B cell (primary cell): ENCODE data around the gene PAM16. TPM values are rescaled to one million over a fixed set of nuclear protein-coding genes. Genes with fewer than 3 reads are reported as not detected.

ENCODE experiments used
- ATAC-seq: fragments of 200-7000 bp; cut with Tn5 transposase; one replicate; pipeline ENCODE4 v1.10.0; 2021; ENCODE audit warnings: low read depth, mild to moderate bottlenecking, moderate number of reproducible peaks, moderate library complexity
- CTCF ChIA-PET: fragments of 350-600 bp; sonication (Branson Sonifier 250); formaldehyde crosslinking; loops from one replicate; lab custom pipeline; 2021; ENCODE audit warnings: antibody characterized with exemption, inconsistent platforms; lab: Charles Lee
- POLR2A ChIA-PET: fragments of 350-600 bp; sonication (Branson Sonifier 250); formaldehyde crosslinking; loops from one replicate; lab custom pipeline; 2021; ENCODE audit warnings: antibody characterized with exemption; lab: Charles Lee
- DNase-seq: peaks from one replicate; pipeline ENCODE4 v3.0.0; 2013
- H2AFZ ChIP-seq: 2 replicates; pipeline ENCODE4 v1.6.1; 2012; ENCODE audit warnings: mild to moderate bottlenecking, low read depth, low read length; ENCODE audit not compliant: insufficient read depth, poor library complexity, severe bottlenecking
- H3K27ac ChIP-seq, 2 donors: 1 replicate in 1 of 2; 2 replicates in 1 of 2; pipeline ENCODE4 v1.5.1; 2012 to 2013; ENCODE audit warnings: low read length in 2 of 2, mild to moderate bottlenecking in 2 of 2, moderate library complexity in 1 of 2
- H3K27me3 ChIP-seq, 4 experiments: fragments of 200-600 bp in 1 of 4; sonication (generic) in 1 of 4; replicated peaks in 1 of 4; 1 replicate in 2 of 4; 2 replicates in 2 of 4; pipeline versions ENCODE4 v1.6.1 to v1.7.0; 2013 to 2016; ENCODE audit warnings: low read length in 3 of 4, mild to moderate bottlenecking in 2 of 4, mixed read lengths in 1 of 4, moderate library complexity in 1 of 4; ENCODE audit not compliant: insufficient read depth in 4 of 4, control insufficient read depth in 3 of 4; ENCODE audit errors: control extremely low read depth in 1 of 4
- H3K36me3 ChIP-seq, 2 experiments: replicated peaks in 1 of 2; 1 replicate in 1 of 2; 2 replicates in 1 of 2; pipeline versions ENCODE4 v1.6.1 to v1.7.1; 2013; ENCODE audit warnings: low read length in 1 of 2; ENCODE audit not compliant: insufficient read depth in 2 of 2, control insufficient read depth in 1 of 2; ENCODE audit errors: control extremely low read depth in 1 of 2, extremely low read depth in 1 of 2
- H3K4me1 ChIP-seq, 2 donors: fragments of 200-600 bp in 1 of 2; sonication (generic) in 1 of 2; 1 replicate in 1 of 2; 2 replicates in 1 of 2; pipeline versions ENCODE4 v1.5.1 to v1.6.1; 2013 to 2017; ENCODE audit warnings: low read length in 2 of 2; ENCODE audit not compliant: control insufficient read depth in 2 of 2, insufficient read depth in 2 of 2
- H3K4me2 ChIP-seq: replicated peaks from 2 replicates; pipeline ENCODE3; 2012; ENCODE audit warnings: mild to moderate bottlenecking, low read depth, low read length; ENCODE audit not compliant: poor library complexity, severe bottlenecking
- H3K4me3 ChIP-seq, 5 experiments: fragments of 200-600 bp in 1 of 5; sonication (generic) in 1 of 5; 1 replicate in 3 of 5; 2 replicates in 2 of 5; pipeline versions ENCODE4 v1.5.1 to v1.7.0; 2011 to 2016; ENCODE audit warnings: low read length in 4 of 5, mild to moderate bottlenecking in 4 of 5, low read depth in 2 of 5, control low read depth in 1 of 5, moderate library complexity in 1 of 5; ENCODE audit not compliant: insufficient read depth in 1 of 5; ENCODE audit errors: control extremely low read depth in 1 of 5, extremely low read depth in 1 of 5
- H3K79me2 ChIP-seq: fragments of 200-600 bp; sonication (generic); one replicate; pipeline ENCODE4 v1.6.0; 2016; ENCODE audit warnings: low read length; ENCODE audit not compliant: control insufficient read depth, insufficient read depth
- H3K9ac ChIP-seq: fragments of 200-600 bp; sonication (generic); 2 replicates; pipeline ENCODE4 v1.6.1; 2017; ENCODE audit warnings: mild to moderate bottlenecking, low read length, moderate library complexity
- H3K9me3 ChIP-seq, 3 donors: one replicate each; pipeline versions ENCODE4 v1.6.1 to v1.7.1; 2013; ENCODE audit warnings: low read length in 2 of 3; ENCODE audit not compliant: control insufficient read depth in 2 of 3, insufficient read depth in 1 of 3; ENCODE audit errors: control extremely low read depth in 1 of 3
- H4K20me1 ChIP-seq: 2 replicates; pipeline ENCODE4 v1.6.0; 2012; ENCODE audit warnings: mild to moderate bottlenecking, low read length; ENCODE audit not compliant: insufficient read depth, control insufficient read depth, poor library complexity, severe bottlenecking
- H3K27ac Mint-ChIP-seq: one replicate; pipeline ENCODE4 v1.8.0; 2021; ENCODE audit warnings: mixed read lengths
- H3K27me3 Mint-ChIP-seq: one replicate; pipeline ENCODE4 v1.8.0; 2021; ENCODE audit warnings: mixed read lengths
- H3K4me1 Mint-ChIP-seq: one replicate; pipeline ENCODE4 v1.8.0; 2021; ENCODE audit warnings: mixed read lengths
- H3K4me3 Mint-ChIP-seq: one replicate; pipeline ENCODE4 v1.8.0; 2021; ENCODE audit warnings: mixed read lengths
- H3K9me3 Mint-ChIP-seq: one replicate; pipeline ENCODE4 v1.8.0; 2022; ENCODE audit warnings: mixed read lengths; ENCODE audit not compliant: insufficient read depth
- CTCF ChIP-seq: fragments of 200-600 bp; IDR thresholded peaks from one replicate; pipeline ENCODE4 v1.8.0; 2022; ENCODE audit warnings: antibody characterized with exemption, mild to moderate bottlenecking
- EZH2 ChIP-seq: IDR thresholded peaks from 2 replicates; pipeline ENCODE4 v1.6.1; 2012; ENCODE audit warnings: borderline replicate concordance, low read depth, mild to moderate bottlenecking, moderate library complexity, low read length; ENCODE audit not compliant: insufficient read depth, poor library complexity, severe bottlenecking
- WGBS: methylation state at CpG from one replicate; pipeline ENCODE4 v1.1.5; 2013; ENCODE audit warnings: missing lambda C conversion rate; ENCODE audit not compliant: insufficient coverage; 5-methylcytosine and 5-hydroxymethylcytosine counted together
- intact Hi-C: fragments of 100-400 bp; cut with micrococcal nuclease; formaldehyde crosslinking; loops from one replicate; pipeline ENCODE4 v1.10.0; 2022
- polyA plus RNA-seq: library from polyadenylated mRNA; depleted of rRNA; stranded (reverse); fragments of >200 nt; gene quantifications from 2 replicates; pipeline ENCODE4 v1.2.3, GENCODE V29; 2012
- total RNA-seq, 2 donors: library from RNA; stranded (reverse); fragments of 120-200 nt in 1 of 2; gene quantifications; 1 replicate in 1 of 2; 2 replicates in 1 of 2; pipeline versions ENCODE4 v1.2.3 to v1.2.4, GENCODE V29; 2013 to 2022

Gene PAM16
- total and polyA plus RNA-seq, 2 donors (not counting 1 experiment from before 2014, with no cell fraction given) = 57.3 to 64.1 TPM

DNA sequence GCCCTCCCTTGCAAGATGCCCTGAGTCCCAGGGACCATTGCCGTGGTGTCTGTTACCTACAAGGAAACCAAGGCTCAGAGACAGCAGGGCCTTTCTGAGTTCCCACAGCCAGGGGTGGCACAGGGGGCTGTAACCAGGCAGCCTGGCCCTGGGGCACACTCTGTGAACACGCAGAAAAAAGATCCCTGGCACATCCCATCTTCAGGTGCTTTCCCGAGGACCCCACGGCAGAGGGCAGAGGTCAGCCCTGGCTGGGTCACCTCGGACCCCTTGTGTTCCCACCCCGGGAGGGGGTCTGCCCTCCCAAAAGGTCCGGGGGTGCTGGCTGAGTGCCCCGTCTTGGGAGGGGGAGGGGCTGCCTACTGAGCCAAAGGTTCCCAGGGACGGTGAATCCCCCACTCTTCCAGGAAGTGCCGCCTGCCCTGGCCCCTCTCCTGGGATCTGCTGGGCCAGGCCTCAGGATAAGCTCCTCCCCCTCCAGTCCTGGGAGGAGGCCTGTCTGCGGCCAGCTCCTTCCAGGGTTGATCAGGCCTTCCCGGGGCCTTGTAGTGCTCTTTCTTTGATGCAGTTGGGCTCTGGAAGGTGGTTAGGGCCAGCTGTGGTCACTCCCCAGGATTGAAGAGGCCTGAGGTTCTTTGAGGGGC is 27.2 kb downstream of the PAM16 start:
- Mint-ChIP-seq H3K27ac (no peak overlapping the region), H3K4me3 (no peak overlapping the region), H3K27me3 (no peaks in the 10 kb centered on the region), H3K9me3 (no peaks in the 10 kb centered on the region), H3K4me1 (peaks cover 16% of the 10 kb centered on the region)
- H2AFZ ChIP-seq = no peak overlapping the region
- no peak overlapping the region for H3K9ac ChIP-seq
- no peak for TF ChIP-seq CTCF
- TF ChIP-seq EZH2 = no peak
- CTCF ChIA-PET = no interaction called here
- H3K4me1 ChIP-seq = peaks cover 25 to 36% of the 10 kb centered on the region in 2 donors
- intact Hi-C loops = no loop called here
- no peak overlapping the region for H3K4me3 ChIP-seq
- H3K36me3 ChIP-seq = no peaks in the 10 kb centered on the region
- 83% methylated on average over 8 of the region's 12 CpGs for WGBS
- H4K20me1 ChIP-seq = no peaks in the 10 kb centered on the region
- DNase-seq (no peak), ATAC-seq (no peak)
- H3K9me3 ChIP-seq = no peaks in the 10 kb centered on the region
- peaks cover 0 to 23% (median 2%) of the 10 kb centered on the region in 4 experiments for H3K27me3 ChIP-seq
- H3K4me2 ChIP-seq = no peak overlapping the region
- H3K27ac ChIP-seq = no peak overlapping the region
- POLR2A ChIA-PET = interaction anchor here (0.5 kb wide), 1 partner anchor 72 kb away, joined by 3 read pairs; no protein-coding TSS in a partner anchor
- no peaks in the 10 kb centered on the region for H3K79me2 ChIP-seq

- Histone ChIP-seq H3K27ac (no peak overlapping the region), H2AFZ (no peak overlapping the region), H3K9ac (no peak overlapping the region), H3K79me2 (no peaks in the 10 kb centered on the region), H3K27me3 (peaks cover 0 to 18% (median 2%) of the 10 kb centered on the region in 4 experiments), H3K9me3 (no peaks in the 10 kb centered on the region), H3K36me3 (no peaks in the 10 kb centered on the region), H3K4me3 (no peak overlapping the region), H3K4me1 (peaks cover 25 to 37% of the 10 kb centered on the region in 2 donors), H4K20me1 (no peaks in the 10 kb centered on the region), H3K4me2 (no peak overlapping the region)
- Mint-ChIP-seq H3K4me3 (no peak overlapping the region), H3K9me3 (no peaks in the 10 kb centered on the region), H3K27me3 (no peaks in the 10 kb centered on the region), H3K27ac (no peak overlapping the region), H3K4me1 (peaks cover 16% of the 10 kb centered on the region)
- intact Hi-C loops = no loop called here
- ATAC-seq (no peak), DNase-seq (no peak)
- TF ChIP-seq CTCF (no peak), EZH2 (no peak)
- ChIA-PET CTCF (interaction anchor here (2.9 kb wide), 1 partner anchor 8 kb away, joined by 15 read pairs; no protein-coding TSS in a partner anchor), POLR2A (interaction anchor here (0.5 kb wide), 1 partner anchor 71 kb away, joined by 3 read pairs; no protein-coding TSS in a partner anchor)
- 90% methylated on average over 19 of the region's 21 CpGs for WGBS
Observed at GRCh38 chr16:4323071-4323844, 27.9 kb downstream of the PAM16 start.
